ENCODE measurements around the gene ZC3H7B. TPM values are rescaled to one million over a fixed set of nuclear protein-coding genes. Genes with fewer than 3 reads are reported as not detected.

The ZC3H7B gene
- total and polyA plus RNA-seq, 2 donors (not counting 3 experiments of a cell fraction or from before 2014, with no cell fraction given): 66.8 to 95.9 TPM

DNA sequence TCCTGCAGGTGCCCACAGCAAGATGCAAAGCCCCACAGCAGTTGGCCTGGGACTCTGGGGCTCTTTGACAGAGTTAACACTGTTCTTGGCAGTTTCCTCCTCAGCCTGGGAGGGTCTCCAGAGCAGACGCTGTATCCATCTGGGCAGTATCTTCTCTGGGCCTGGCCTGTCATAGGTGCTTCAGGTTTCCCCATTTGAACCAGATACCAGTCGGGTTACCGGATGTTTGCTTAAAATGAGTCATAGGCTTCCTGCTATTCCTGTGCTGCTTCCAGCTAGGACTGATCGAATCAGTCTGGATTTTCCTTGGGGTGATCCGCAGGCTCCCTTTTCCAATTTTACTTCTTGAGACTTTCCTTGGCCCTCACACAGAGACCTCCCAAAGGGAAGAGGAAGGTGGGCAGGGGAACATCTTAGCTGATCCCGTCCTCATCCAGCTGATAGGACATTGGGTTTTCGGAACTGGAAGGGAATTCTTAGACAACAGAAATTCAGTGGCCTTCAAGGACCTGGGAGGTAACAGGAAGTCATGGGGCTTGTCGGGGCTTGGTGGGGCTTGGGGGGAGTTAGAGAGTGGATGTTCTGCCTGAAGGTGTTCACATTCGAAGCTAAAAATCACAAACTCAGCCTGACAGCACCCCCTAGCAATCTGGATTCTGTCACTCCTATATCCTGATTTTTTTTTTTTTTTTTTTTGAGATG, 12.9 kb upstream of the ZC3H7B start:
- no peaks in the 10 kb centered on the region for H4K20me1 ChIP-seq (replicated peaks; ENCODE audit: control insufficient read depth, extremely low read depth, insufficient read depth, low read length)
- H3K4me3 ChIP-seq (replicated peaks in 1 of 3; ENCODE audit: insufficient read depth in 1 of 3, low read depth in 1 of 3, low read length in 3 of 3): peak overlapping the region in 1 of 3 experiments; percentile 51
- H3K27me3 ChIP-seq (ENCODE audit: control insufficient read depth in 2 of 2, insufficient read depth in 2 of 2, low read length in 2 of 2): no peaks in the 10 kb centered on the region
- BruUV-seq (replicated peaks): TSS peak; percentile 57
- peak overlapping the region; percentile 12 for H2AFZ ChIP-seq (ENCODE audit: low read depth, low read length)
- POLR2A ChIA-PET: interaction anchor here (1.0 to 1.1 kb wide), 2 partner anchors 13 to 93 kb away, joined by 3 to 4 read pairs; partner anchors contain the start of genes TEF and ZC3H7B
- H3K4me2 ChIP-seq (ENCODE audit: insufficient read depth, low read length): peak overlapping the region; percentile 89
- H3K27ac ChIP-seq (ENCODE audit: insufficient read depth, low read depth, low read length): peak overlapping the region; percentile 98
- H3K9me3 ChIP-seq (replicated peaks; ENCODE audit: control insufficient read depth, insufficient read depth, low read length): no peaks in the 10 kb centered on the region
- no peaks in the 10 kb centered on the region for H3K36me3 ChIP-seq (ENCODE audit: control insufficient read depth in 2 of 2, extremely low read depth in 1 of 2, insufficient read depth in 2 of 2, low read length in 2 of 2)
- intact Hi-C loops (cut with micrococcal nuclease) (loop anchor here (5.0 kb wide), 3 partner anchors 79 to 106 kb away; partner anchors contain the start of gene TEF), dilution Hi-C loops (cut with MboI; ENCODE audit: extremely low pct_ligation_motif_present, low sequenced_read_pairs) (no loop called here)
- TF ChIP-seq EZH2 (IDR thresholded peaks at IDR 0.05; ENCODE audit: borderline replicate concordance, low read depth, low read length, severe bottlenecking) (no peak), JUN (IDR thresholded peaks at IDR 0.05; ENCODE audit: borderline replicate concordance, insufficient read depth, insufficient read length, low read depth) (peak; percentile 91), GATA2 (IDR thresholded peaks at IDR 0.05; ENCODE audit: insufficient read depth, insufficient read length, low read depth, low read length) (peak; percentile 84), FOS (IDR thresholded peaks at IDR 0.05; ENCODE audit: borderline replicate concordance, insufficient read depth, low read length) (peak; percentile 92), POLR2AphosphoS5 (IDR thresholded peaks at IDR 0.05; ENCODE audit: insufficient read depth, low read depth, low read length) (peak; percentile 81)
- TF ChIP-seq, protein P1, sequence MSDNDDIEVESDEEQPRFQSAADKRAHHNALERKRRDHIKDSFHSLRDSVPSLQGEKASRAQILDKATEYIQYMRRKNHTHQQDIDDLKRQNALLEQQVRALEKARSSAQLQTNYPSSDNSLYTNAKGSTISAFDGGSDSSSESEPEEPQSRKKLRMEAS (IDR thresholded peaks at IDR 0.05; ENCODE audit: insufficient read depth, insufficient read length): no peak
- H3K9me1 ChIP-seq (replicated peaks; ENCODE audit: control insufficient read depth, extremely low read depth, insufficient read depth, low read length): no peaks in the 10 kb centered on the region
- H3K4me1 ChIP-seq (ENCODE audit: control insufficient read depth, extremely low read depth, insufficient read depth, low read length): peaks cover 56% of the 10 kb centered on the region
- FAIRE-seq (peak; percentile 74), DNase-seq (ENCODE audit: low read depth, low spot score) (peak; percentile 80)
- H3K9ac ChIP-seq (replicated peaks; ENCODE audit: extremely low read depth, insufficient read depth, low read length): peak overlapping the region; percentile 77
- CTCF ChIA-PET: interaction anchor here (1.3 to 5.9 kb wide), 4 partner anchors 14 to 366 kb away, joined by 4 to 53 read pairs (median 4); partner anchors contain the start of gene ZC3H7B
- peaks cover 22% of the 10 kb centered on the region for H3K79me2 ChIP-seq (ENCODE audit: control insufficient read depth, insufficient read depth, low read length)

All from endothelial cell of umbilical vein (primary cell).